Right hindlimb (tissue), 1 donor: ENCODE data around the gene SHQ1.

Experiments
- DNase-seq: peaks from one replicate; pipeline ENCODE4 v3.0.0-alpha.2; 2018

The SHQ1 gene

DNA sequence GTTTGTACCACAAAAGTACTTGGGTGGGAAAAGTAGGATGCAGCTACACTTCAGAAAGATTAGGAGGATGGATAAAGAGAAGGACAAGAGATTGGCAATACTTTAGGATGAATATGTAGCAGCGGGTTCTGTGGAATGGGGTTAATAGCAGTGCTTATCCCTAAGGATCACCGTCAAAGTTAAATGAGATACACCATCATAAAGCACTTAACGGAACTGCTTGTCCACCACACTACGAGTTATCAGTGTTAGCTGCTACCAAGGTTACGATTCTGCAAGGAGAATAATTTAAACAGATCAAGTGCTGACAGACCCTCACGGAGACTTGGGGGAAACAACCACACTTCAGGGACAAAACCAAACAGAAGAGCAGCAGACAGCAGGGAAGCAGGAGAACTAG, 963 bp downstream of the SHQ1 start:
- DNase-seq, result no peak

DNA sequence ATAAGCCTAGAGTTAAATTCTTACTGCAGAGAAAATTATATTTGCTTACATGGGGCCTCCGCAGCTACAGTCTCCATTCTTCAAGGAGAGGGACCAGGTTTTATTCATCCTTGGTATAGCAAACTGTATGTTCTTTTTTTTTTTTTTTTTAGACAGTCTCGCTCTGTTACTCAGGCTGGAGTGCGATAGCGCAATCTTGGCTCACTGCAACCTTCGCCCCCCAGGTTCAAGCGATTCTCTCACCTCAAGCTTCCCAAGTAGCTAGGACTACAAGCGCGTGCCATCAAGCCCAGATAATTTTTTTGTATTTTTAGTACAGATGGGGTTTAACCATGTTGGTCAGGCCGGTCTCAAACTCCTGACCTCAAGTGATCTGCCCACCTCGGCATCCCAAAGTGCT, 2.1 kb downstream of the SHQ1 start:
- DNase-seq, result no peak

DNA sequence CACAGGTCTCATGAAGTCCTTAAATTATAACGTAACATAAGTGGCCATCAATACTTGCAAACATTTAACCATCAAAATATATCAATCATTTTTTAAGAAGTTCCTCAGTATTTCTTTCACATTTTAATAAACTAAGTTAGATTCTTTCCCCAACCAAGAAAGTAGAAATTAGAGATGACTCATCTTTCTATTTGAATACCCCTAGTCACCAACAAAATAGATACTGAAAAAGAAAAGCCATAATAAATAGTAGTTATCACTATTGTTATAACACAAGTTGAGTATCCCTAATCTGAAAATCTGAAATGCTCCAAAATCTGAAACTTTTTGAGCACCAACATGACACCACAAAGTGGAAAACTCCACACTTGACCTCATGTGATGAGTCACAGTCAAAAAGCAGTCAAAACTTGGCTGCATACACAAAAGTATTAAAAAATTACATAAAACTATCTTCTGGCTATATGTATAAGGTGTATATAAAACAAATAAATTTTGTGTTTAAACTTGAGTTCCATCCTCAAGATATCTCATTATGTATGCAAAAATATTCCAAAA, 3.7 kb downstream of the SHQ1 start:
- no peak for DNase-seq

DNA sequence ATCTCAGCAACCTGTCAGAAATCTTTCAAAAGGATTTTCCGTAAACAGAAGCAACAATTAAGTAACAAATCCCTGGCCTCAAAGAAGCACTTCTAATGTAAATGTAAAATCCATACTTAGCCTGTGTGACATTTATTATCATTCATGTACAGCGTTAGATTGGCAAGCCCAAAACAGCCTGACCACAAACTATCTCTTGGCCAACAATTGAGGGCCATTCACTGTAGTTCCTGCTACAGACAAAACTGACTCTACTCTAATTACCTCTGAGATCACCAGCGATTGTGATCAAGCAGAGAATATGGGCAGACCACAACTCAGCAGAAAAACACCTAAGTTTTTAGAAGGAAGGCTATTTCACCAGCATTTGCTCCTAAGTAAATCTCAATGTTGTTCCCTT, 9.2 kb downstream of the SHQ1 start:
- no peak for DNase-seq

DNA sequence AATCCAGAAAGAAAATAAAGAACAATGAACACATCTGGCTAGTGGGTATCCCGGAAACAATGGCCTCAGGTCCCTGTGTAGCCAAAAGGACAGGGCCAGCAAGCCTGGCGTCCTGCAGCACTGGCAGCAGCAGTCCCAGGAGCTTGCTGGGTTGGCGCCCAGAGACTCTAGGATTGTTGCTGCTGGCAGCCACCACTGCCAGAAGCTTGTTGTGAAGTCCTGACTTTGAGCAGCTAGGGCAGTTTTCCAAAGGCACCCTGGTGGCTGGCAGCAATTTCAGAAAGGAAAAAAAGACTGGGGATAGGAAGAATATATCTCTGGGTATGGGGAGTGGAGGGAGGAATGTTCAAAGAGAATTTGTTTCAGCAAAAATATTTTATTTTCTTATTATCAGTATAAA, 11.3 kb downstream of the SHQ1 start:
- DNase-seq, result no peak

DNA sequence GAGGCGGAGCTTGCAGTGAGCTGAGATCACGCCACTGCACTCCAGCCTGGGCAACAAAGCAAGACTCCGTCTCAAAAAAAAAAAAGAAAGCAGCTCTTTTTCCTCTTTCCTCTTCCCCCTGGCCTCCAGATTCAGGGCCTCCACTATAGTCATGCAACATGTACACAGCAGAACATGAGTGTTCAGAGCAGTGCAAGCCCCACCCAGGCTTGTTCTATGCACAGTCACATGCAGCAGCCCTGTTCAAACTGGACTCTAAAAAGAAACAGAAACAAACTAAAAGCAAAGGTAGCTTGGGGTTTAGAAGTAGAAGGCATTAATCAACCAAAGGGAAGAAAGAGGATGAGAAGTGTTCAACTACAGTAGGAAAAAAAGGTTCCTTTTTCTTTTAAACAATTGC, 11.8 kb downstream of the SHQ1 start:
- no peak for DNase-seq

DNA sequence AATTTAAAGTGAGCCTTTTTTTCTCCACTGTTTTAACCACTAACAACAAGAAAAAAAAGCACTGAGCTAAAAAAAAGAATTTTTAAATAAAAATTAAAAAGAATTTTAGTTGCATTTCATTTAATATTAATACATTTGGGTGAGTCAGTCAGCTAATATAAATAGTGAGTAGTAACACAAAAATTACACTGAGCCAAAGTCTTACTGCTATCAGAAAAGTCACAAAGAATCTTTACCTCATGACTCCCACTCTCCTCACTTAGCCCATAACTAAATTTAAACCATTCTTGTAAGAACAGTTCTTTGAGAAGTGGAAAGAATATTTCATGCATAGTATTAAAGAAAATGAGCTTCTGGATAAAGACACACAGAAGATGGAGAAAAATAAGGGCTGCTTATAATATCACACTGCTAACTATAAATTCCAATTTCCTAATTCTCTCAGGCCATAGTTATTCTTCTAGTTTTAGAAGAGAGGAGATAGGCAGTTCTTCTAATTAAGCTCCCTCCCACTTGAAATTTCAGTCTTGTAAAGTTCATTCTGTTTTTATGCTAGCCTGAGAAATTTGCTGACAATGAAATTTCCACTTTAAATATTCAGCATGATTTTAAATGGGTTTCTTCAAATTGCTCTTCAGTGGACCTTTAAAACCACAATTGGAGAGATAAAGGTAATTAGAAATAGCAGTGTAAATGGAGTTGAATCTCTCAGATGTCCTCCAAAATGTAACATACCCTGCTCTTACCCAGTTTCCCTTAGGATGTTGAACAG, 17.6 kb downstream of the SHQ1 start:
- no peak for DNase-seq

DNA sequence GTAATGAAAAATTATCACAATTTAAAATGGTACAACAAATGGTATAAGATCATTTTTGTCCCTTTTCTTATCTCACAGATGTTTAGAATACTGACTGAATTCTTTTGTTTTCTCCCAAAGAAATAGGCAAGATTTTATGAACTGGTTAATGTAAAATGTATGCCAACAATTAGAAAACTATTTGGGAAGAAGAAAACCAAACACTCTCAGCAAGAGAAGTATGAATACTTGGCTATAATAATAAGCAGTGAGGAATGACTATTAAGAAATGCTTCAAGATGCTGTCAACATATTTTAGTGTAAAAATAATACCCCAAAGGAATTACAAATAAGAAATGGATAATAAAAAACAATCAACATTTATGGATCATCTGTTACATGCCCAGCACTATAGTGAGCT, 18.5 kb downstream of the SHQ1 start:
- DNase-seq, result no peak

DNA sequence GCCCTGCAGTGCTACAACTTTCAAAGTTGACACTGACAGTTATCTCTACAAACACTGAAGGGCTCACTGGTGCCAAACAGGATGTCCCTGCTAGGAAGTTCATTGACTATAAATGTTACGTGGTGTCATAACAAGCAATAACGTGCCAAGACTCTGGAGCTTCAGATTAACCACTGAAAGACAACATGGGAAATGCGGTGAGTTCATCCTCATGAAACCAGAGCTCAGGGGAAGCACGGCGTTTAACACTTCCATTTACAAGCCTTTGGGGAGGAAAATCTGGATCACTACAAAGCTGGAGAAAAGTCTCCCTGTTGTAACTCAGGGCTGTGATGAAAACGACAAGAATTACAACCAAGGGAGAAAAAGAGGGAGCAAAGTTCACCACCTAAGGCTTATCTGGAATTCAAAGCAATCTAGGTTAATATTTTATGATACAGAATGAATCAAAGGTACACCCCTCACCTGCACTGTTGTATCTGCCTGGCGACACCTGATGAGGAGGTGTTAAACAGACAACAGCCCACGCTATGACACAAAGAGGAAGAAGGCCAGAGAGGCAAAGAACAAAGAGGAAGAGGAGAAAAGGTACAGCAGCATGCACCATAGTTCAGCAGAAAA, 27.0 kb downstream of the SHQ1 start:
- peak; percentile 27 for DNase-seq

DNA sequence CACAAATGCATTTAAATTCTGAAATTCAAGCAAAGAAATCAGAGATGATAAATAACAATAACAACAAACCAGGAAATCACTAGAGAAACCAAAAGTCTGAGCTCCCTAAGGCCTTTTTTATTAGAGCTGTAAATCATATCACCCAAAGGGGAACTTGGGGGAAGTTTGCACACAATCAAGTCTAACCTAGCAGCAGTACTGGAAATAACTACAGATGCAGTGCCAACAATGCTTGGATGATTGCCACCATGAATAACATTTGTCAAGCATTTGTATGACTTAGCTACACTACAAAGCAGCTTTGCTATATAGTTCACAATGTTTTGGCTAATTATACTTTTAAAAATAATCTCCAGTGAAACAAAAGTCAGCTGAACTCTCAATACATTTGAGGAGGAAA, 27.8 kb downstream of the SHQ1 start:
- DNase-seq, result peak; percentile 45

DNA sequence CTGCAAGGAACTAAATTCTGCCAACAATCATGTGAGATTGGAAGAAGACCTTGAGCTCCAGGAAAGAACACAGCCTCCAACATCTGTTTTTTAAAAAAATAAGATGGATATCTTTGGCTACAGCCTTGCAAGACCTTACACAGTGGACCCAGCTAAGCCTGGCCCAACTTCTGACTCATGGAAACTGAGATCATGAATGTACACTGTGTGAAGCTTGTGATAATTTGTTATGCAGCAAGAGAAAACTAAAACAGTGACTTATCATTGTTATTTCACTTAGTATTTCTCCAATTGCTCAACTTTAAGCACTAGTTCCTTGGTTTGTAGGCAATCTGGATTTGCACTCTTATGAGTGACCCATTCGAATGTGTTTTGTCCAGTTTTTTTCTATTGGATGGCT, 29.3 kb downstream of the SHQ1 start:
- DNase-seq, result no peak

DNA sequence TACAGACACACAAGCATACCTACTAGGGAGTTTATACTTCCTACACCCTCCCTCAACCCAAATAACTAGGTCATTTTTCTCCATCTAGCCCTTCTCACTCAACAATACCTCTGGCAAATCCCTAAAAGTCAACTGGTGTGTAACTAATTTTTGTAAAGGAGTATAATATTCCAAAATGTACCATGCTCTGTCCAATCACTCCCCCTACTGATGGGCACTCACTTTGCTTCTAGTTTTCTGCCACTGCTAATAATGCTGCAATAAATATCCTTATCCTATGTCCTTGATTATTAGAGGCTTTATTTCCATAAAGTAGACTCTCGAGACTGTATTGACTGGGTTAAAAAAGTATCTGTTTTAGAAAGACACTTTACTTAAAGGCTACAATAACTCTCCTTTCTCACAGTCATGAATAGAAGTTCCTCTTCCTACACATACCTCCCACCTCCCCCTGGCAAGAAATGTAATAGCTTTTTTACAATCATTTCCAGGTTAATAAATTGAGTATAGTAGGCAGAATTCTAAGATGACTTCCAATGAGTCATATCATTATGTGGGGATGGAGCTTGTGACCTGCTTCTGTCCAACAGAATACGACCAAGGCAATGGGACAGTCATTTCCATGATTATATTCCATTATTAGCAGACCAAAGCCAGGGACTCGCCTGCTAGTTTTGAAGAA, 30.0 kb downstream of the SHQ1 start:
- no peak for DNase-seq

DNA sequence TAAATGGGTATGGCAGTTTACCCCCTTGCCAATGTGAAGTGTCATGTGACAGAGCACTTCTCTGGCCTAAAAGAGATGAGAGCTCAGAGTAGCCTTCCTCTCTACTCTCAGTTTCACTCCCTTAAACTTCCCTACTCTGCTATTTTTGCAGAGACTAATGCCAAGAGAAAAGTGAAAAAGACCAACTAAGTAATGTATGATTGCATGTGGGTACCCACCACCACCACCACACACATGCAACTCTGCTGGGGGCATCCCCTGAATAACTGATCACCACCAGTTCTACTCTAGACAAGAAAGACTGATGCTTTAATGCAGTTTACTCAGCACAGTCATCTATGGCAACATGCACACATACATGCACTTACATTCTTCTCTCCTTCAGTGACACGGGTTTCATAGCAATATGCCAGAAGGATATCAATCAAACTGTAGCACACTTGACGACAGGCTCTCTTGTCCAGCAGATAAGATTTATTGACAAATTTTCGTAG, 31.3 kb downstream of the SHQ1 start:
- DNase-seq, result no peak

DNA sequence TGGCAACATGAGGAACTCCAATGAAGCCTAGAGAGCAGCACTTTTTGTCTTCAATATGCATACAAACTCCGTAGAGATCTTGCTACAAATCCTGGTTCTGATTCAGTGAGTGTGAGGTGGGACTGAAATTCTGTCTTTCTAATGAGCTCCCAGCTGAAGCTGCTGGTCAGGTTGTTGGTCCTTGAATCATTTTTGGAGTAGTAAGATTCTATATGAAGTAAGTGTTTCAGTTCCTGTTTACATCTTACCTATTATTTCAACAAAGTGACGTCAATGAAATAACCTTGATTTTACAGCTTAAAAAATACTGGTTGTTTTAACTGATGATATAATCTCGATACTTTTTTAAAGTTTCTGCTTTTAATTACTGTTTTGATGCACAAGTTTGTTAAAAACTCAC, 33.9 kb downstream of the SHQ1 start:
- no peak for DNase-seq

DNA sequence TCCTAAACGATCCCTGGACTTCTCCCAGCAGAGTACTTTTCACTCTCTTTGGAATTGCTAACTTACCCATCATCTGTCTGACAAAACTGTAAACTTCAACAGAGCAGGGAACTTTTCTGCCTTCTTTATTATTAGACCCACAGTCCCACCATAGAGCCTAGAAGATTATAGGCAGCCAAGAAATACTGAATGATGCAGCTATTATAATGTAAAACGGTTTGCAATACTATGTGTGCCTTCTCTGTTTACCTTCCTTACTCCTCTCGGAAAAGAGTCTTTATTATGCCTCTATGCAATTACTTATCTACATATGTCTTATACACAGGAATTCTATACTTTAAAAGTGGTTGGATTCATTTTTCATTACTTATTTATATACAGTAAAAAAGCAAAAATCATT, 36.0 kb downstream of the SHQ1 start:
- no peak for DNase-seq

DNA sequence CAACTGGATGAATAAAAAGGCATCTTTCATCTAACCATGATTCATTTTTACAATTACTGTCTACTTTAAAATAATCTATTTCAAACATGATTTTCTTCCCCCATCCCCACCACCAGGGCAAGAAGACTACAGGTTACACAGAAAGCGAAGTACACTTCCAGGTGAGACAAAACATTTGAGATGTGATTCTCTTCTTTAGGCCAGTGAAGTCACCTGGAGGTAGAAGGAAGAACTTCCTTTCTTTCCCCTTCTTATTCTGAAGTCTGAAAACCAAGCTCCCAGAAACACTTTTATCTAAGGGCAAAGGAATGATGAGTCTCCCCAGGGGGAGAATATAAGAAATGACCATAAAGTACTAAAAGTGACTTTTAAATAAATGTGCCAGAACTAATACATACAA, 36.7 kb downstream of the SHQ1 start:
- no peak for DNase-seq

DNA sequence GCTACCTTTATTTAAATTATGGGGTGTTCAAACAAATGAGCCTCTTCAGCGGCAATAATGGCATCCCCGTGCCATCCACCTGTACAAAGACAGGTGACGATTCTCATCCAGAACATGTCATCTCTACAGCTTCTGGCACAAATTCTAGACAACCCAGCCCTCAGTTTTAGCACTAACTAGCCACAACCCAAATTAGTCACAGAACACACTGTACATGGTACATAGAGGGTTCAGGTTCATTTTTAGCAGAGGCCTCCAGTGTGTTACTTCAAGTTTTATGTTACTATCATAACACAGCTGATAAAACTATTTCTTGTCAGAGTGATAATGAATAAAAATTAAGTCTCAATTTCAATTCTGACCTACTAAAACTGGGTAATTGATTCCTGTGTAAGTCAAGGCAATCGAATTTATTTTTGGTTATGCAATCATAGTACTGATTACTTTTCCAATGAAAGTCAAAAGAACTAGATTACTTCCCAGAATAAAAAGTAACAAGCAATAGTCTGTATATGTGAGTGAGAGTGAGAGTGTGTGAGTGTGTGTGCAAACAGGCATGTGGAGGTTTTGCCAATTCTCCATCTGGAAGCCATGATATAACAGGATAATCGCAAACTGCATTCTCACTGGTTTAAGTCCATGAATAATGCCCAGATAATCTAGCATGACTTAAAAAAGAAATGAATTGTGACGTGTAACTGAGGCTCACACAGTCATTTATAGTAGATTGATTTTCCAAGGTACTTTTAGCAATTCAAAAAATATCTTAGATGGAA, 37.4 kb downstream of the SHQ1 start:
- DNase-seq, result no peak

DNA sequence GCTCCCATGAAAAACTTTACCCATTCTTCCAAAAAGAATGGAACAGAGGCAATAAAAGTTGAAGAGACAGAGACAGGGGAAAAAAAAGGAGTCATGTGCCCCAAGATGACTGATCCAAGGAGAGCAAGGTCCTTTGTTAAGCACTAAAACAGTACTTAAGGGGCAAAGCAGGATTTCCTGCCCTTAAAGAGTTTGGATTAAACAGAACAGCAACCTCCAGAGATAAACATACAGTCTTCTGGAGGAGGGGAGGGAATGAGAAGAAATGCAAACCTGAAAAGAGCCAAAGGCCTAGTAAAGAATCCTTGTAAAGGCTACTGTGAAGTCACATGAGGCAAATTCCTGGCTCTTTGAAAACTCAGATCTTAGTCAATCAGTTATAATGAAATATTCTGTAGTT, 38.2 kb downstream of the SHQ1 start:
- DNase-seq, result no peak

DNA sequence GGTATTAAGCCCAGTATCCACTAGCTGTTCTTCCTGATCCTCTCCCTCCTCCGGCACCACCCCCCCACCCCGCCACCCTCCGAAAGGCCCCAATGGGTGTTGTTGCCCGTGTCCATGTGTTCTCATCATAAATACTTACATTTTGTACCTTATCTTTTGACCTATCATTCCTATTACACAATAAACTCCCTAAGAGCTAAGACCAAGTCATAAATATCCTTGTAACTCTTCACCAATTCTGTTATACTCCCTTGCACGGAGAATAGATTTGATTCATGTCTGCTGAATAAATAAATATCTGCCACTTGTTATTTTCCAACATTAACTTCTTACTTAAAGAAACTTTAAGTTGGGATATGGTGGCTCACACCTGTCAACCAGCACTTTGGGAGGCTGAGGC, 43.9 kb downstream of the SHQ1 start:
- DNase-seq, result no peak

DNA sequence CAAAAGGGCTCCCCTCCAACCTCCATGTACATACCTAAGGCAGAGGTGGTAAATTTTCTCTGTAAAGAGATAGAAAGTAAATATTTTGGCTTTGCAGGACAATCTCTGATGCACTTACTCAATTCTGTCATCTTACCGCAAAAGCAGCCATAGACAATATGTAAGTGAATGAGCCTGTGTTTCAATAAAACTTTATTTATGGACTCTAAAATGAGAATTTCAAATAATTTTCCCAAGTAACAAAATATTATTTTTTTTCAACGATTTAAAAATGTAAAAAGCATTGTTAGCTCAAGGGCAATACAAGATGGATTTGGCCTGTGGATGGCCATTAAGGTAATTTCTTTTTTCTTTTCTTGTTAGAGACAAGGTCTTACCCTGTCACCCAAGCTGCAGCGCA, 44.7 kb downstream of the SHQ1 start:
- DNase-seq, result no peak

DNA sequence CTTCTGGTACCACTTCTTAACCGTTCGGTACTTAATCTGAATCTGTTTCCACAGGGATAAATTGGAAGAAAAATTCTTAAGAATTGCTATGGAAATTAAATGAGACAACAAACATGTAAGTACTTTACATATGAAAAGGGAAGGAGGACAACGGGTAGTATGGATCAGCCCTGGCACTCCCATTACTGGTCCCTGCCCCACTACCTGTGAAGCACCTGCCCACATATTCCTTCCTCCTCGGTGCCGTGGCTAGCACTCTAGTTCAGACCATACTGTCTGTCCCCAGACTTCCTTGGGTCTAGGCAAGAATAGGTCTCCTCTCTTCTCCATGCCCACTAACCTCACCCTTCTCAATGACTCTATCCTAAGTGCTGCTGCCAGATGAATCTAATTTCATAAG, 46.2 kb downstream of the SHQ1 start:
- no peak for DNase-seq

DNA sequence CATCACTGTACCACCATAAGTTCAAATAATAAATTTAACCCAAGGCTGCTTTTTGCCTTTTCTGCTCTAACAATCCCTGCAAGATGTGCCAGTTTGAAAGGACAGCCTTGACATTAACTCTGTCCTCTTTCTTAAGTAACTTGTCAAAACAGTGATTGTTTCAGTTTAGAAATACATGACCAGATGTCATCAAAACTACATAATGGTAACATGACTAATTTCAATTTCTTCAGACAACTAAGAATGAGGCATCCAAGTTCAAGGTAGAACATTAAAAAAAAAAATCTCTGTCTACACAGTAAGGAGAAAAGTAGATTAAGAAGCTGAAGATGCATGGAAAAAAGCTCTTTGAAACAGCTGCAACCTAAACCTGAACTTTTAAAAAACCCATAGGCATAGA, 47.4 kb downstream of the SHQ1 start:
- no peak for DNase-seq

DNA sequence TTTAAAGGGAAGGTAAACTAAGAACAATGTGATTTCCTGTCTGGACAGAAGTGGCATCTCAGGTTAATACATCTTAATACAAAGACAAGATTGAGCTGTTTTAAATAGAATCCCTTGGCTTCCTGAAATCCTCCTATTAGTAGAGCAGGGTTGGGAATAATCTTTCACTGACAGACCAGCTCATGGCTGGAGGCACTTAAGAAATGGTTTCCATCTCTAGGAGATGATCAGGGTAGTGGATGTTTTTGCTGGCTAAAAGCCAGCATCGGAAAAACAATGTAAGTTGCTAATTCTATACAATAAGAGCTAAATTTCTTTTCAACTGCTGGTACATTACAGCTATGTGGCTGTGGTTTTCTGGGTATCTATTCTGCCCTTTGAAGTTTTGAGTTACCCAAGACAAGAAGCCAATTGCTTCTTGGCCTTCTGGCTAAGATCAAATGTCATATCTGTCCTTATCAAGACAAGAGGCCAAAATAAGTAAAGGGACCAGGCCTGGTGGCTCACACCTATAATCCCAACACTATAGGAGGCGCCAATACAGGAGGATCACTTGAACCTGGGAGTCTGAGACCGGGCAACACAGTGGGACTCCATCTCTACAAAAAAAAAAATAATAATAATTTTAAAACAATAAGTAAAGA, 49.6 kb downstream of the SHQ1 start:
- no peak for DNase-seq
